Pulmonary artery endothelial cell (primary cell): ENCODE results near the gene CILP2. TPM values are rescaled to one million over a fixed set of nuclear protein-coding genes. Genes with fewer than 3 reads are reported as not detected.

Source experiments
- DNase-seq: peaks from one replicate; pipeline ENCODE4 v3.0.0-alpha.2; 2011; ENCODE audit warnings: low read depth, low spot score
- total RNA-seq: library from RNA; depleted of rRNA; stranded (reverse); fragments of >200 nt; gene quantifications from 2 replicates; pipeline ENCODE4 v1.2.3, GENCODE V29; 2014

Gene CILP2
- total RNA-seq, 1 donor from 2014 or later: not detected

DNA sequence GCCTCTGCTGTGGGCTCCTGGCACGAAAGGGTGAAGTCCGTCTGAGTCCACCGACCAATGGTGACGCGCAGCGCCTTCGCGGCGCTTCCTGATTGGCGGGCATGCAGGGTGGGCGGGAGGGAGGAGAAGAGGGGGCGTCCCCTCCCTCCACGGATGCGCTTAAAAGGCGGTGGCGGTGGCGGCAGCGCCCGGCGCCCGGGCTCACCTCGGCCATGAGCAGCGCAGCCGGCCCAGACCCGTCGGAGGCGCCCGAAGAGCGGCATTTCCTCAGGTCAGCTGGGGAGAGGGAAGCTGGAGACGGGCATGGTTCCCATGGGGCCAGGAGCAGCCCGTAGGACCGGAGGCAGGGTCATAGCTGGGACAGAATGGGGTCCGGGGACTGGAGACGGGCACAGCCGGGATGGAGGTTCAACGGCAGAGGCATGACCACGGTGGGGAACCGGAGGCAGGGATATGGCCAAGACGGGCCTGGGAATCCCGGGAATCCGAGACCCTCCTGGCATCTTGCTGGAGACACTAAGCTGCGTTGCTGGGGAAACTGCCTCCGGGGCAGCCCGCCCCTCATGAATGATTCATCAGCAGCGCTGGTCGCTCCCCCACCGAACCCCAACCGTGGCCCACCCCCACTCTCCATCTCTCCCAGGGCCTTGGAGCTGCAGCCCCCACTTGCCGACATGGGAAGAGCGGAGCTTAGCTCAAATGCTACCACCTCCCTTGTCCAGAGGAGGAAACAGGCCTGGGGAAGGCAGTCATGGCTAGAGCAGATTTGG lies 9.2 kb upstream of the CILP2 start, which contains the start of gene YJEFN3:
TSS of gene YJEFN3 (plus strand) at position 191 of the 770 bp plus-strand sequence. CDS start at position 213, 22 bp downstream.
- DNase-seq: no peak

DNA sequence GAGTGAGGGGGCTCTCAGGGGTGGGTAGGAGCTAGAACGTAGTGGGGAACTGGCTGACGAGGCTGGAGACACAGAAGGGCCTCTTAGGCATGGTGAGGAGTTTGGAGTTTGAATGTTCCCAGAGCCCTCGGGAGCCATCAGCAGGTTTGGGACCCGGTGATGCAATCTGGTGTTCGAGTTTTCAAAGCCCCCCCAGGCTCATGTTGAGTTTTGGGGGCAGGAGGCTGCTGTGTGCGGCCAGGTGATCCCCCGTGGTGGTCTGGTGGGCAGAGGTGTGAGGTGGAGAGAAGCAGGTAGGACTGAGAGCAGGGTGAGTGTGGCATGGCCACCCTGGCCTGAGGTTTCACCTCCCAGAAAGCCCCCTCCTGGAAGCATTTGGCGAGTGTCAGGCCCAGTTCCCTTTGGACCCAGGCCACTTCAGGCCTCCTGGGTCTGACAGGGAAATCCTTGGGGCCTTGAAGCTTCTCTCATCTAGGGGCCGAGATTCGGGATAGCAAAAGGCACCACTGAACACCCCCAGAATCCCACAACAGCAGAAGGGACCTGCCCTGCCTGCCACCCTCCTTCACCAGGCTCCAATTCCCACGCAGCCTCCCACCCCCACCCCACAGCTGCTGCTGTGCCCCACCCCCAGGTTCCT lies 8.2 kb upstream of the CILP2 start:
- no peak for DNase-seq

DNA sequence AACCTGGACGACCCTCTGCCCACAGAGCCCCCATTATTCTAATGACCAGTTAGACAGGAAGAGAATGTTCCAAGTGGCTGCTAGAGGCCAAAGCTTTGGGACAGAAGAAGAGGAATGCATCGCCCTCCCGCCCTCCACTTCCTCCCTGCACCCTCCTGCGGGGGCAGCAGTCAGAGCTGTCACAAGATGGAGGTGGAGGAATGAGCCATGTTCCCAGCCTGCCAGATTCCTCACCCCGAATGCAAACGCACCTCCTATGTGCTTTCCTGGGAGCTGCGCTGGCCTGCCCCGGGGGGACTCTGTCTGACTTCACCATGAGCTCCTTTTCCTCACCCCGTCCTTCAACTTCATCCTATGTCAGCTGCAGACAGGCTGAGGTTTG lies 7.7 kb upstream of the CILP2 start:
- DNase-seq: no peak

DNA sequence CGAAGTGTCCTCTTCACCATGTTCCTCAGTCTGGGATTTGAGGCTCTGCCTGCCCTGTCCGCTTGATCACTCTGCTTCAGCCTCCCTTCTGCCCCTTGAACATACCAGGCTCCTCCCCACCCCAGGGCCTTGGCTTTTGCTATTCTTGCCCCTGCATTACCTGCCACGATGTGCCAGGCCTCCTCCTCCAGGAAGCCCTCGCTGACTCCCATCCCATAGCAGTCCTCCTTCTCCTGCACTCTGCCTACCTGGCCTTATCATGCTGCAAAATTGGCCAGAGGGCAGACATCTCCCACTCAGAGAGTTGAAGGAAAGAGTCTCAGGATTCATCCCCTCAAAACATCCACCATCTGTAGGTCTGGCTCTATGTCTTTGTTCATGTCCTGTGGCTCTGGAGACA lies 7.2 kb upstream of the CILP2 start:
- DNase-seq: no peak

DNA sequence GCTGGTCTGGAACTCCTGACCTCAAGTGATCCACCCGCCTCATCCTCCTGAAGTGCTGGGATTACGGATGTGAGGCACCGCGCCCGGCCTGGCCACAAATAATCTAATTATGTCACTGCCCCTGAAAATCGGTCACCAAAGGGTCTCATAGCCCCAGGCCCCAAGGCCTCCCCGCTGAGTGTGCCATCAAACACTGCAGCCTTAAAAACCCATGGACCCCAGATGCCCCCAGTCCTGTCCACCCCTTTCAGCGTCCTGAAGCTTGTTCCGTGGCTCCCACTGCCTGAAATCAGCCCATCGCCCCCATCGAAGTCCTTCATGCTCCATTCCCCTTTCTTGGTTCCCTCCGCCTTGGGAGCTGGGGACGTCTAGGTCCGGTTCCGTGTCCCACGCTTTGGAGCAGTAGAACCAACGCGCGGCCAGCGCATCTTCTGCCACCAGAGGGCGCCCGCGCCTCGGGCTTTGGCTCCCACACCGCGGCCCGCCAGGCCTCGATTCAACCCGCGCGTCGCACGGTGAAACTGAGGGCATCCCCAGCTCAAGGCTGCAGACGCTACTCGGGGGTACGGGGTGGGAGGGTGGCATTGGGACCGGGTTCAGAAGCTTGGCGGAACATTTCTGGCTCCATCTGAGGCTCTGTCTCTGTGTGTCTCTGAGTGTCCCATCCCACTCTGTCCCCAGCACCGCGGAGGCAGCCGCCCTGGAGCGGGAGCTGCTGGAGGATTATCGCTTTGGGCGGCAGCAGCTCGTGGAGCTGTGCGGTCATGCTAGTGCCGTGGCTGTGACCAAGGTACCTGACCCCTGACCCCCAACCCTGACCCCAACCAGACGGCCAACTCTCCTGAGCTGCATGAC lies 5.9 kb upstream of the CILP2 start:
- no peak for DNase-seq

DNA sequence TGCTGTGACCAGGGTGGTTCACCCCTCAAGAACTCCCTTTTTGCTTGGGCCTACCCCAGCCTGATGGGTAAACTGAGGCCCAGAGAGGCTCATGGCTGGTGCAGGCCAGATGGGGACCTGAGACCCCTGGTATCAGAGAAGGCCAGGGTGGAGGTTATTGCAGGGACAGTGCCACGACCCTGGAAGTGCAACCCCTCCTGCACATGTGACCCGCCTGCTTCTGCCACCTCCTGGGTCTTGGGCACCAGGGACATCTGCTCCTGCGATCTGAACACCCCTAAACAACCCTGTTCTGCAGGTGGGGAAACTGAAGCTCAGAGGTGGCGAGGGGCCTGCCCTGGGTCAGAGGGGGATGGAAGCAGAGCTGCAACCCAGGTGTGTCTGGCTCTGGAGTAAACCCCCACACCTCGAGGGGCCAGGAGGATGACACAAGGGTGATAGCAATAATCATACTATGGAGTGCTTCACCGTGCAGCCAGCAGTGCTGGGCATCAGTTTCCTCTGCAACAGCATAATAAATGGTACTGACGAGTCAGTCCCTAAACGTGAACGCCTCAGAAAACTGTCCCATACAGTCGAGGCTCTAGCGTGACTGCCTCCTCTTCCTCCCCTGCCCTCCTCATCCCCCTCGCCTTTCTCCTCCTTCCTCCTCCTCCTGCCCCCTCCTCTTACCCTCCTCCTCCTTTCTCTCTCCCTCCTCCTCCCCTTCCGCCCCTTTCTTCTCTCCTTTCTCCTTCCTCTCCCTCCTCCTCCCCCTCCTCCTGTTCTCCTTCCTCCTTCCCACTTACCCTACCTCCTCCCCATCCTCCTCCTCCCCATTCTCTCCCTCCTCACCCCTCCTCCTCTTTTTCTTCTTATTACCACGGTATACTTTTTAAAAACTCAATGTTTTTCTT lies 5.0 kb upstream of the CILP2 start:
- DNase-seq: no peak

DNA sequence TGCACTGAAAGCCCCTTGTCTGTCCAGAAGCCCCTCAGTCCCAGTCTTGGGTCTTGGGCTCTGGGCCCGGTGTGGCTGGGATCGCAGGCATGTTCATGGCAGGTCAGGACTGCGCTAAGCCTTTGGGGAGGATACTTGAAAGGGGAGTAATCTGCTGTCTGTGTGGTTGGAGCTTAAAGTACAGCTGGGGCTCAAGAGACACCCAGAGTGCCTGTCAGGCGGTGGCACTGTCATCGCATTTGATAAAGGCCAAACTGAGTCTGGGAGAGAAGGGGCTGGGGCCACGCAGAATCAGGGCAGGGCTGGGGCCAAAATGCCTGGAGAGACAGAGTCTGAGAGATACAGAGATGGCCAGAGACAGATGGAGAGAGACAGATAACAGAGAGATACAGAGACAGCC lies 4.2 kb upstream of the CILP2 start:
- no peak for DNase-seq

DNA sequence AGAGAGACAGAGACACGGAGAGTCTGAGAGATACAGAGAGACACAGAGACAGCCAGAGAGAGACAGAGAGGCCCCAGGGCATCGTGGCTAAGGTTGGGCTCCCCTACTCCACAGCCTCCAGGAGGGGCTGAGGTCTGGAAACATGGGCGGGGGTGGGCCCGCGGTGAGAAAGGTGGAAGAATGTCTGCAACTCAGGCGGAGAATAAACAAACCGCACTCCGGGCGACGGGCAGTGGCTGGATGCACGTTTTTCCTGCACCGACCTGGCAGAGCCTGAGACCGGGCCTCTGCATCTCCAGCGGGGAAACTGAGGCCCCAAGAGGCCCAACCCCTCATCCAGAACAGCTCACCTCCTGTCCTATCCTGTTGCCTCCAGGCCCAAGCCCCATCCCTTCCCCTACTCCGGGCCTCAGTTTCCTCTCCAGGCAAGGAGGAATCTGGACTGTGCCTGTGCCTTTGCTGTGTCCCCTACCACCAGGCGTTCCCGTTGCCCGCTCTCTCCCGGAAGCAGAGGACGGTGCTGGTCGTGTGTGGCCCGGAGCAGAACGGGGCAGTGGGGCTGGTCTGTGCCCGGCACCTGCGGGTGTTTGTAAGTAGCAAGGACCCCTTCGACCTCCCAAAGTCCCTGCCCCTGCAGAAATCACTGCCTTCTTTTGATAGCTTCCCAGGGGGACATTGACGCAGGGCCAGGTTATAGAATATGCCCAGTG lies 3.4 kb upstream of the CILP2 start:
- DNase-seq: no peak

DNA sequence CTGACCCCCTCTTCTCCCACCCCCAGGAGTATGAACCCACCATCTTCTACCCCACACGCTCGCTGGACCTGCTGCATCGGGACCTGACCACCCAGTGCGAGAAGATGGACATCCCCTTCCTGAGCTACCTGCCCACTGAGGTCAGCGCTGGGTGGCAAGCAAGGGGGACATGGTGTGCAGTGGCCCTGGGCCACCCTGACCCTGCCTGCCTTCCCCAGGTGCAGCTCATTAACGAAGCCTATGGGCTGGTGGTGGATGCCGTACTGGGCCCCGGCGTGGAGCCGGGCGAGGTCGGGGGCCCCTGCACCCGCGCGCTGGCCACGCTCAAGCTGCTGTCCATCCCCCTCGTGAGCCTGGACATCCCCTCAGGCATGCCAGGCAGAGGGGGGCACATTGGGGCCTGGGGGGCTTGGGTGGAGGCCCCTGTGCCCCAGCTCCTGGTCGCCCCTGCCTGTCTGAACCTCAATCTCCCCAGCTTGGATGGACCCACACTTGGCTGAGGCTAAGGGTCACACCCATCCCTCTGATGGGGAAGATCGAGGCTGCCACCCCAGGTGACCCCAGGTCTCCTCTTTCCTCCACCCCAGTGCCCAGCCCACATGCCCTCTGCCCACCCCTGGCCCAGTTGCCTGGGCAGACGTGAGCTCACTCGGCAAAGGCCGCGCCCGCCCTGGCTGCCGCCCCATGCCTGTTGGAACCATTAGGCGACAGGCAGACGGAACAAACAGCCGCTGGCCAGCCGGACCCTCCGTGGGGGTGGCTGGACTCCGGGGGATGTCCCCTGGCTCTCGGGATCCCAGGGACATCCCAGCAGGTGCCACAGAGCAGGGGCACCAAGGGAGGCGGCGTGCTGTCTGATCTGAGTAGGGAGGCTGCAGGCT lies 2.5 kb upstream of the CILP2 start:
- no peak for DNase-seq

DNA sequence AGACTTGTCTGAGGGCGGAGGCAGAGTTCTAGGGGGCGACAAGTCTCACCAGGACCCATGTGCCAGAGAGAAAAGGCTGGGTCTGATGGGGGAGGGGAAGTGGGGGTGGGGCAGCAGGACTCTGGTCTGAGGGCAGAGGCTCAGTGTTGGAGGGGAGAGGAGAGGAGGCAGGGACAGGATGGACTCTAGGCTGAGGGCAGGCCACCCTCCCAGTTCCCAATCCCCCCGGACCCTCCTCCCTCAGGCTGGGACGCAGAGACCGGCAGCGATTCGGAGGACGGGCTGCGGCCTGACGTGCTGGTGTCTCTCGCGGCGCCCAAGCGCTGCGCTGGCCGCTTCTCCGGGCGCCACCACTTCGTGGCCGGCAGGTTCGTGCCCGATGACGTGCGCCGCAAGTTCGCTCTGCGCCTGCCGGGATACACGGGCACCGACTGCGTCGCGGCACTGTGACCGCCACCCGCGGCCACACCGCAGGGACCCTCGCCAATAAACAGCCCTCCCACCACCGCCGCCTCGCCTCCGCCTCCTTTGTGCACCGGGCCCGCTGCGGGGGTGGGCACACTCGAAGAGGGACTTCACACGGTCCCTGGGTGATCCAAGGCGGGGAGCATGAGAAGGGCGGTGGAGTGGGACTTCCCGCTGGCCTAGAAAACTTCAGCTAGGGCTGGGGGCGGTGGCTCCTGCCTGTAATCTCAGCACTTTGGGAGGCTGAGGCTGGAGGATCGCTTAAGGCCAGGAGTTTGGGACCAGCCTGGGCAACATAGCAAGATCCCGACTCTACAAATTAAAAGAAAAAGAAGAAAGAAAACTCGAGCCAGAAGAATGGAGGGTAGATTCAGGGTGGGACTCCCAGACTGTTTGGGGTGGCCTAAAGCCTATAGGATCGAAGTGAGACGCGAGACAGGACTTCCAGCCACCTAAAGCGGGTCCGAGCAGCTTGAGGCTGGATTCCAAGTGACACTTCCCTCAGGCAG lies 703 bp upstream of the CILP2 start:
- DNase-seq: no peak

DNA sequence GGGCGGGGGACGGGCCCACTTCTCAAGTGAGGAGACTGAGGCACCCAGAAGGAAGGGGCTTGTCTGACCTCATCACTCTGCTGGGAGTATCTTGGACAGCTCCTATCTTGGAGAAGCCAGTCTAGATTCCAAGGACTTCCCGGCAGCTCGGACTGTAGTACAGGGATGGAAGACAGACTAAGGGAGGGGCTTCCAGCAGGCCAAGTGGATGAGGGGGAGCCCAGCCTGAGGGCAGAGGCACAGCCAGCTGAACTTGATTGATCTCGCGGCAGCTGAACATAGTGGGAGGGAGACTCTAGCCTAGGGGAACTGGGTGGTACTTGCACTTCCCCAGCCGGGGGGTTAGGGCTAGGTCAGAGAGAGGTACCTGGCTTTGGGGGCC lies 711 bp downstream of the CILP2 start:
- no peak for DNase-seq

DNA sequence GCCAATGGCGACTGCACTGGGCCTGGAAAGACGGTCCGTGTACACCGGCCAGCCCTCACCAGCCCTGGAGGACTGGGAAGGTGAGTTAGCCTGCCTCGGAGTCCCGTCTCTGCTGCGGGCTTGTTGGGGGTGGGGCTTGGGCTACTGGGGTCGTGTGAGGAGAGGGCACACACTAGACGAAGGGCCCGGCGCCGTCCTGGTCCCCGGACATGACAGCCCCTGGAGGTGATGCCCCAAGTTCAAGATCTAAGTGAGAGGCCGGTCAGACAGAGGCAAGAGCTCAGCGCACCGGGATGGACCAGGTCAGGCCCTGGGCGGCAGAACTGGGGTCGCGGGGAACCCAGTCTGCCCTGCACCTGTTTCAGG lies 1.6 kb downstream of the CILP2 start:
- no peak for DNase-seq

DNA sequence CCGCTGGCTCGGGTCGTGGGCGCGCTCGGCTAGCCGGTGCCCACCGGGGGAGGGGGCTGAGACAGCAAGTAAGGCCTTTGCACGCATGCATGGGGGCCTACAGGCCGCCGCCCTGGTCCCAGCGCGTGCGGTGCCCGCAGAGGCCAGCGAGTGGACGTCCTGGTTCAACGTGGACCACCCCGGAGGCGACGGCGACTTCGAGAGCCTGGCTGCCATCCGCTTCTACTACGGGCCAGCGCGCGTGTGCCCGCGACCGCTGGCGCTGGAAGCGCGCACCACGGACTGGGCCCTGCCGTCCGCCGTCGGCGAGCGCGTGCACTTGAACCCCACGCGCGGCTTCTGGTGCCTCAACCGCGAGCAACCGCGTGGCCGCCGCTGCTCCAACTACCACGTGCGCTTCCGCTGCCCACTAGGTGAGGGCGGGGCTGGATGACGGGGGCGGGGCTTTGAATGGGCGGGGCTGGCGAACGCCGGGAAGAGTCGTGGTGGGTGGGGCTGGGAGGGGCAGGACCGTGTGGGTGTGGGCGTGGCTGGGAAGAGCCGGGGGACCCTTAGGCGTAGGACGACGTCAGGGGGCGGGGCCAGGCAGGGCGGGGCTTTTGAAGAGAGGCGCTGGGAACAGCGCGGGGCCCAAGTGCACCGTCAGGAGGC lies 2.1 kb downstream of the CILP2 start:
- DNase-seq: no peak

DNA sequence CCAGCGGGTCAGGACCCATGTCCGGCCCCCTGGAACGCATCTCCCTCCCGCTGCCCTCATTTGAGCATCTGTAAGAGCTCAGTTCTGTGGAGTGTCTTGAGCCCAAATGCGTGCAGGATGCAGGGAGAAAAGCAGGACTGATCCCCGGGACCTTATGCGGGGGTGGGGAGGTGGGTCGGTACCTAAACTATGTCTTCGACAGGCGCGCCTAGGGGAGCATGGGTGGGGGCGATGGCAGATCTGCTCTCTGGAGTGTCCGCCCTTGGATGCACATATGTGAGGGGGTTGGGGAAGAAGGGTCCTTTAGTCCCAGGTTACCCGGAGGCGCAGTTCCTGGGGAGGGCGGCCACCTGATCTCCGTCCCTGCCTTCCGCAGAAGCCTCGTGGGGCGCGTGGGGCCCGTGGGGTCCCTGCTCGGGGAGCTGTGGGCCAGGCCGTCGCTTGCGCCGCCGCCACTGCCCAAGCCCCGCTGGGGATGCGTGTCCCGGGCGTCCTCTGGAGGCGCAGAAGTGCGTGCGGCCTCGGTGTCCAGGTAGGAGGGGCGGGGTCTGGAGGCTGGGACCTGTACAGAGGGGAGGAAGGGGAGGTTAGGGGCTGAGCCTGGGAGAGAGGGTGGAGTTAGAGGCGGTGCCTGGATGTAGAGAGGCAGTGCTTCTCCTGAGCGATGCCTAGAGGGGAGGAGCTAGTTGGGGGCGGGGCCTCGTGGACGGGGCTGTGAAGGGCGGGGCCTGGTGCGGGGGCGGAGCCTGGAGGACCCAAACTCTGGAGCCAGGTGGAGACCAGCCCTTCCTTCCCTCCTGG lies 2.9 kb downstream of the CILP2 start:
- DNase-seq: no peak

DNA sequence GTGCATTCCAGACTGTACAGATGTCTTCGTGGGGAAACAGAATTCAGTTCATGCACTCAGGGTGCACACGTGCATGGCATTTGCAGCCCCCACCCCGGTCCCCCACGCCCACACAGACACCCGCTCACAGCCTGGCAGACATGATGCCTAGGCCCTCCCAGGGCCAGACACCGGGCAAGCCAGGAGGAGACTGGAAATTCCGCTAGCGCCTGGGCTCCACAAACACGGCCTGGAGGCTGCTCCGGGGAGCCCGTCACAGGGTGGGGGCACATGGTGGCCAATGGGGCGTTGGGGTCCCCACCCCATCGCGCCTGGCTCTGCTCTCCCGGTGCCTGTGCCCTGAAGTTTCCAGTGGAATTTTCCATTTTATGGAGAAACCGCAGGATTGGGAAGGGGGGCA lies 3.6 kb downstream of the CILP2 start:
- DNase-seq: no peak

DNA sequence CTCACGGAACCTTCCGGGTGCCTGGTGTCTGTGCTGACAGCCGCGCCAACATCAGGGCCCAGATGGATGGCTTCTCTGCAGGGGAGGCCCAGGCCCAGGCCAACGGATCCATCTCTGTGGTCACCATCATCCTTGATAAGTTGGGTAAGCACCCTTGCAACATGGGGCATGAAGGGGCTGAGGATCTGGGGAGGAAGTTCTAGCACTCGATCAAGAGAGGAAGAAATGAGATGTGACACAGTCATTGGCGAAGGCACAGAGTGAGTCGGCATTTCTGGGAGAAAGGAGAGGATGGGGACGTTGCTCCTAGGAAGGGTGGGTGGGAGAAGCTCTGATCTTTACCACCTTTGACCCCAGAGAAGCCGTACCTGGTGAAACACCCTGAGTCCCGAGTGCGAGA lies 4.4 kb downstream of the CILP2 start:
- no peak for DNase-seq

DNA sequence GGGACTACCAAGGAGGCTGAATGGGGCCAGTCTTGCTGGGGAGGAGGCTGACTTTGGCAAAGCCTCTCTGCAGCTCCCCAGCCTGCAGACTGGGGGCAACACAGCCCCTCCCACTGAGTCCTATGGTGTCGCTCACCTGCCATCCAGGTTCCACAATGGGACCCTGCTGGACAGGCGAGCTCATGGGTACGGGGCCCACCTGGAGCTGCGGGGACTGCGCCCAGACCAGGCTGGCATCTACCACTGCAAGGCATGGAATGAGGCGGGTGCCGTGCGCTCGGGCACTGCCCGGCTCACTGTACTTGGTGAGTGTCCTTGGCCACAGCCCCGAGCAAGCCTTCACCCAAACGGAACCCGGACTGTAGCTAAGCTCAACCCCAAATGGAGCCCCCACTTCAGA lies 5.0 kb downstream of the CILP2 start:
- DNase-seq: no peak
